Testis (tissue), 2 donors: Measurements from ENCODE around the gene TMEM19.

Experiments used
- POLR2A ChIP-seq: fragments of 450-650 bp; IDR thresholded peaks from one replicate; pipeline ENCODE4 v1.6.1; 2017; ENCODE audit warnings: antibody characterized with exemption, mild to moderate bottlenecking, moderate library complexity
- TF ChIP-seq, protein P1 (sequence below), 3 experiments: fragments of 450-650 bp in 2 of 3; fragments of 200-600 bp in 1 of 3; sonication (generic) in 1 of 3; IDR thresholded peaks; one replicate each; pipeline ENCODE4 v1.5.1; 2016 to 2019; ENCODE audit warnings: antibody characterized with exemption in 3 of 3, mild to moderate bottlenecking in 2 of 3, moderate library complexity in 1 of 3

DNA sequence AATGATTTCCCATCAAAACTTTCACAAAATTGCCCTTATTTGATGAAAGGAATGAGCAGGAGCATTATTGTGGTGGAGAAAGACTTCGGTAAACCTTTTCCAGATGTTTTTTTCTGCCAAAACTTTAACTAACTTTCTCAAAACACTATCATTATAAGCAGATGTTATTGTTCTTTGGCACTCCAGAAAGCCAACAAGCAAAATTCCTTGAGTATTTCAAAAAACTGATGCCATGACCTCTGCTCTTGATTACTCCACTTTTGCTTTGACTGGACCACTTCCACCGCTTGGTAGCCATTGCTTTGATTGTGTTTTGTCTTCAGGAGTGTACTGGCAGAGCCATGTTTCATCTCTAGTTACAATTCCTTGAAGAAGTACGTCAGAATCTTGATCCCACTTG lies 39.1 kb downstream of the TMEM19 start:
- TF ChIP-seq, protein P1, sequence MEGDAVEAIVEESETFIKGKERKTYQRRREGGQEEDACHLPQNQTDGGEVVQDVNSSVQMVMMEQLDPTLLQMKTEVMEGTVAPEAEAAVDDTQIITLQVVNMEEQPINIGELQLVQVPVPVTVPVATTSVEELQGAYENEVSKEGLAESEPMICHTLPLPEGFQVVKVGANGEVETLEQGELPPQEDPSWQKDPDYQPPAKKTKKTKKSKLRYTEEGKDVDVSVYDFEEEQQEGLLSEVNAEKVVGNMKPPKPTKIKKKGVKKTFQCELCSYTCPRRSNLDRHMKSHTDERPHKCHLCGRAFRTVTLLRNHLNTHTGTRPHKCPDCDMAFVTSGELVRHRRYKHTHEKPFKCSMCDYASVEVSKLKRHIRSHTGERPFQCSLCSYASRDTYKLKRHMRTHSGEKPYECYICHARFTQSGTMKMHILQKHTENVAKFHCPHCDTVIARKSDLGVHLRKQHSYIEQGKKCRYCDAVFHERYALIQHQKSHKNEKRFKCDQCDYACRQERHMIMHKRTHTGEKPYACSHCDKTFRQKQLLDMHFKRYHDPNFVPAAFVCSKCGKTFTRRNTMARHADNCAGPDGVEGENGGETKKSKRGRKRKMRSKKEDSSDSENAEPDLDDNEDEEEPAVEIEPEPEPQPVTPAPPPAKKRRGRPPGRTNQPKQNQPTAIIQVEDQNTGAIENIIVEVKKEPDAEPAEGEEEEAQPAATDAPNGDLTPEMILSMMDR (IDR thresholded peaks at IDR 0.05) = no peak
- no peak for TF ChIP-seq POLR2A
